Measurements from ENCODE around the gene LRRC55. TPM values are rescaled to one million over a fixed set of nuclear protein-coding genes. Genes with fewer than 3 reads are reported as not detected.

Gene LRRC55
- total and polyA plus RNA-seq, 2 experiments from 2014 or later, result 0.15 to 1.5 TPM

- Histone ChIP-seq H3F3A (replicated peaks; ENCODE audit: low read depth) (no peaks in the 10 kb centered on the region), H3K27ac (ENCODE audit: low read depth) (no peak overlapping the region), H4K20me1 (replicated peaks; ENCODE audit: insufficient read depth) (no peaks in the 10 kb centered on the region), H3K79me2 (replicated peaks; ENCODE audit: insufficient read depth) (no peaks in the 10 kb centered on the region), H3K36me3 (ENCODE audit: insufficient read depth) (no peaks in the 10 kb centered on the region), H3K9me2 (ENCODE audit: insufficient read depth) (0 out of 2 replicates have a peak, but pooled peaks cover 3% of the 10 kb centered on the region), H2AFZ (no peak overlapping the region), H3K27me3 (ENCODE audit: insufficient read depth) (no peaks in the 10 kb centered on the region), H3K4me2 (no peak overlapping the region), H3K4me3 (no peak overlapping the region), H3K4me1 (ENCODE audit: insufficient read depth) (peaks cover 12% of the 10 kb centered on the region)
- ATAC-seq, result no peak
- Mint-ChIP-seq H3K36me3 (ENCODE audit: low read depth) (no peaks in the 10 kb centered on the region), H3K4me3 (no peak overlapping the region), H3K4me1 (peaks cover 17% of the 10 kb centered on the region), H3K9me3 (no peaks in the 10 kb centered on the region), H3K27ac (no peak overlapping the region), H3K27me3 (ENCODE audit: insufficient read depth, low read depth, poor library complexity) (peaks cover 4% of the 10 kb centered on the region)
- no peak for DNase-seq (ENCODE audit: low spot score)
- no peak for TF ChIP-seq ZNF114 (CRISPR knock-in tag; IDR thresholded peaks at IDR 0.05)
- TF ChIP-seq POLR2AphosphoS5 (IDR thresholded peaks at IDR 0.05; ENCODE audit: low read depth), result no peak
- no peak for TF ChIP-seq ZNF331 (CRISPR knock-in tag; IDR thresholded peaks at IDR 0.05; ENCODE audit: low read depth)
- no peak for TF ChIP-seq CREB1 (CRISPR knock-in tag; IDR thresholded peaks at IDR 0.05; ENCODE audit: low read depth)
- no peak for TF ChIP-seq NANOG (IDR thresholded peaks at IDR 0.05; ENCODE audit: borderline replicate concordance)
- no peak for TF ChIP-seq ZNF462 (CRISPR knock-in tag; IDR thresholded peaks at IDR 0.05)
- no peak for TF ChIP-seq ETS1 (IDR thresholded peaks at IDR 0.05)
- TF ChIP-seq EZH2 (IDR thresholded peaks at IDR 0.05; ENCODE audit: low read depth, unreplicated experiment), result no peak
- TF ChIP-seq CTCF (conservative IDR thresholded peaks at IDR 0.05; ENCODE audit: low read depth in 2 of 2), result no peak
- TF ChIP-seq REST (IDR thresholded peaks at IDR 0.05; ENCODE audit: unreplicated experiment), result no peak
- TF ChIP-seq EZH2phosphoT487 (IDR thresholded peaks at IDR 0.05; ENCODE audit: unreplicated experiment), result no peak
- TF ChIP-seq STAT1 (IDR thresholded peaks at IDR 0.05; ENCODE audit: unreplicated experiment), result no peak
- TF ChIP-seq JUNB (IDR thresholded peaks at IDR 0.05; ENCODE audit: unreplicated experiment), result no peak
Observed at GRCh38 chr11:57158180-57158579, 23.6 kb upstream of the LRRC55 start.
